ENCODE results near the gene FNIP1.

GRCh38 chr5:131765261-131765660 lies 31.6 kb downstream of the FNIP1 start:
- TF ChIP-seq EZH2phosphoT487 (IDR thresholded peaks at IDR 0.05; ENCODE audit: low read length) (no peak), EZH2 (optimal IDR thresholded peaks at IDR 0.05; ENCODE audit: low read depth, low read length) (no peak)
